Loucy (cell line): ENCODE measurements around the gene ACLY.
"Not testable (repeated sequence)": the region's sequence is repeated elsewhere in the genome, so short reads cannot be mapped to it uniquely, and the experiment has no call there.

Source experiments
- CTCF ChIP-seq: fragments of 200-600 bp; sonication (generic); conservative IDR thresholded peaks from 2 replicates; pipeline ENCODE4 v1.5.1; 2014; ENCODE audit warnings: mild to moderate bottlenecking, antibody characterized with exemption, low read length
- EZH2phosphoT487 ChIP-seq: fragments of 200-600 bp; IDR thresholded peaks from 2 replicates; pipeline ENCODE4 v1.6.1; 2018; ENCODE audit warnings: antibody characterized with exemption, mild to moderate bottlenecking, moderate library complexity, borderline replicate concordance

- TF ChIP-seq CTCF, EZH2phosphoT487: not testable (repeated sequence)
Observed at GRCh38 chr17:41930833-41931156, 12.0 kb upstream of the ACLY start.
